ENCODE data around the gene KCP. TPM values are rescaled to one million over a fixed set of nuclear protein-coding genes. Genes with fewer than 3 reads are reported as not detected.

Gene KCP
- total RNA-seq, 1 experiment from 2014 or later: 9.9 TPM

DNA sequence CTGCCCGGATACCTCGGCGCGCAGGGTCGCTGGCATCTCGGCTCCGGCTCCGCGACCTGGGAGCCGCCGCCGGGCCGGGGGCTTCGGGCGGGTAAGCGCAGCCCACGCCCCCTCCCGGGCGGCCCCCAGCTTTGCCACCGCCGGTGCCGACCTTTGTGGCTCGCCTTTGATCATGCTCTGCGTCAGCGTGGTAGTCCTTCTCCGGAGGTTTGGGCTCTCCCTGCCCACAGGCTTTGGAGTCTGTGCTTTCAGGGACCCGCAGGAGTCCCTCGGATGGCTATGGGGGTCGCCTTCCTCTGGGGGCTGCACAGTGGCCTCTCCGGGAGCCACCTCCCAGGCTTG is 40.6 kb downstream of the KCP start:
- no peak overlapping the region; the same call in 1 of the 2 replicates for H3K4me3 ChIP-seq
- no peak for DNase-seq
- no peaks in the 10 kb centered on the region for H3K9me3 ChIP-seq (ENCODE audit: insufficient read depth, low read depth)
- POLR2A ChIA-PET (ENCODE audit: unreplicated experiment): interaction anchor here (0.5 kb wide), 1 partner anchor 1571 kb away, joined by 15 read pairs; the partner anchor contains the start of gene CEP41
- TF ChIP-seq EZH2 (IDR thresholded peaks at IDR 0.05; ENCODE audit: low read depth): no peak
- TF ChIP-seq, protein P1, sequence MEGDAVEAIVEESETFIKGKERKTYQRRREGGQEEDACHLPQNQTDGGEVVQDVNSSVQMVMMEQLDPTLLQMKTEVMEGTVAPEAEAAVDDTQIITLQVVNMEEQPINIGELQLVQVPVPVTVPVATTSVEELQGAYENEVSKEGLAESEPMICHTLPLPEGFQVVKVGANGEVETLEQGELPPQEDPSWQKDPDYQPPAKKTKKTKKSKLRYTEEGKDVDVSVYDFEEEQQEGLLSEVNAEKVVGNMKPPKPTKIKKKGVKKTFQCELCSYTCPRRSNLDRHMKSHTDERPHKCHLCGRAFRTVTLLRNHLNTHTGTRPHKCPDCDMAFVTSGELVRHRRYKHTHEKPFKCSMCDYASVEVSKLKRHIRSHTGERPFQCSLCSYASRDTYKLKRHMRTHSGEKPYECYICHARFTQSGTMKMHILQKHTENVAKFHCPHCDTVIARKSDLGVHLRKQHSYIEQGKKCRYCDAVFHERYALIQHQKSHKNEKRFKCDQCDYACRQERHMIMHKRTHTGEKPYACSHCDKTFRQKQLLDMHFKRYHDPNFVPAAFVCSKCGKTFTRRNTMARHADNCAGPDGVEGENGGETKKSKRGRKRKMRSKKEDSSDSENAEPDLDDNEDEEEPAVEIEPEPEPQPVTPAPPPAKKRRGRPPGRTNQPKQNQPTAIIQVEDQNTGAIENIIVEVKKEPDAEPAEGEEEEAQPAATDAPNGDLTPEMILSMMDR (conservative IDR thresholded peaks at IDR 0.05): no peak
- H4K20me1 ChIP-seq (ENCODE audit: insufficient read depth): no peaks in the 10 kb centered on the region
- no TSS peak for BruUV-seq (replicated peaks)
- intact Hi-C loops (cut with micrococcal nuclease; ENCODE audit: unreplicated experiment): no loop called here
- no peak overlapping the region for H2AFZ ChIP-seq
- CTCF ChIA-PET: no interaction called here
- H3K79me2 ChIP-seq (ENCODE audit: low read depth): peaks cover 1% of the 10 kb centered on the region; the same call in 1 of the 2 replicates
- peak overlapping the region; percentile 93 for H3K4me2 ChIP-seq
- H3K27ac ChIP-seq: no peak overlapping the region
- H3K36me3 ChIP-seq (ENCODE audit: low read depth): no peaks in the 10 kb centered on the region
- H3K27me3 ChIP-seq (ENCODE audit: insufficient read depth, low read depth): no peaks in the 10 kb centered on the region
- no peaks in the 10 kb centered on the region for H3K9me2 ChIP-seq (ENCODE audit: insufficient read depth)
- H3F3A ChIP-seq (ENCODE audit: insufficient read depth, low read depth): peaks cover 34% of the 10 kb centered on the region
- peaks cover 38% of the 10 kb centered on the region for H3K4me1 ChIP-seq (replicated peaks; ENCODE audit: insufficient read depth)

DNA sequence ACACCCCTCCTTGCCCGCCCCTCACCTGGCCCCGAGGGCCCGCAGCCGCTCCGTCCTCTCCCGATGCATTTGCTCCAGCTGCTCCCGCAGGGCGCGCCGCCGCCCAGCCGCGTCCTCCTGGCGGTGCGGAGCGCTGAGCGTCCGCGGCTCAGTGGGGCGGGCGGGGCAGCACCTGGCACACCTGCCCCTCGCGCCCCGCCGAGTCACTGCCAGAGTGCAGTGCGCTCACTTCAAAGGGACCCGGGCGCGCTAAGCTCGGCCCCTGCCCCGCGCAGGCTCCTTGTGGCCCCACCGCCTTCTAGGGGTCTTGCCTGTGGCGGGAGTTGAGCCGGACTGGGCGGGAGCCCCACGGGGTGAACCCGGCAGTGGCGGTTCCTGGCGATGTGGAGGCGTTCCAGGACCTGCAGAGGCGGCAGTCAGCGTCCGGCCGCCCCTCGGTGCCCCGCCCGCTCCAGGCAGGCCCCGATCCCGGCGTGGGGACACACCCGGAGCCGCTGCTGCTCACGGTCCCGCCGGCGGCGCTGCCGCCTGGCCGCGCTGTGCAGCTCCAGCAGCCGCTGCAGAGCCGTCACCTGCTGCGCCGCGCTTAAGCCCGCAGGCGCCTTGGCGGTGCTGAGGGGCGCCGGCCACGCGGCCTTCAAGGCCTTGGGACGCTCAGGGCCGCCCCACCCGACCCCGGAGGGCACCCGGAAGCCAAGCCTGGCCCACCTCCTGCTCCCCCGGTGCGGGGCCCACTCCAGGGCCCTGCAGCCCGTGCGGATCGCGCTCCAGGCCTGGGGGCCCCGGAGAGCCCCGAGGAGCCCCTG is 41.2 kb downstream of the KCP start:
- Histone ChIP-seq H3F3A (ENCODE audit: insufficient read depth, low read depth) (peaks cover 34% of the 10 kb centered on the region), H3K9me2 (ENCODE audit: insufficient read depth) (no peaks in the 10 kb centered on the region), H3K27me3 (ENCODE audit: insufficient read depth, low read depth) (no peaks in the 10 kb centered on the region), H2AFZ (peak overlapping the region; percentile 50; the same call in 1 of the 2 replicates), H3K79me2 (ENCODE audit: low read depth) (peaks cover 5% of the 10 kb centered on the region; the same call in 1 of the 2 replicates), H4K20me1 (ENCODE audit: insufficient read depth) (no peaks in the 10 kb centered on the region), H3K4me1 (replicated peaks; ENCODE audit: insufficient read depth) (peaks cover 38% of the 10 kb centered on the region), H3K9me3 (ENCODE audit: insufficient read depth, low read depth) (no peaks in the 10 kb centered on the region), H3K4me2 (peak overlapping the region; percentile 93), H3K4me3 (peak overlapping the region; percentile 60), H3K27ac (no peak overlapping the region), H3K36me3 (ENCODE audit: low read depth) (no peaks in the 10 kb centered on the region)
- ChIA-PET POLR2A (ENCODE audit: unreplicated experiment) (interaction anchor here (0.6 kb wide), 1 partner anchor 160 kb away, joined by 3 read pairs; no protein-coding TSS in a partner anchor), CTCF (no interaction called here)
- BruUV-seq (replicated peaks): no TSS peak
- peak; percentile 48 to 78 for DNase-seq
- intact Hi-C loops (cut with micrococcal nuclease; ENCODE audit: unreplicated experiment): no loop called here
- TF ChIP-seq, protein P1 (conservative IDR thresholded peaks at IDR 0.05): no peak
- no peak for TF ChIP-seq EZH2 (IDR thresholded peaks at IDR 0.05; ENCODE audit: low read depth)

DNA sequence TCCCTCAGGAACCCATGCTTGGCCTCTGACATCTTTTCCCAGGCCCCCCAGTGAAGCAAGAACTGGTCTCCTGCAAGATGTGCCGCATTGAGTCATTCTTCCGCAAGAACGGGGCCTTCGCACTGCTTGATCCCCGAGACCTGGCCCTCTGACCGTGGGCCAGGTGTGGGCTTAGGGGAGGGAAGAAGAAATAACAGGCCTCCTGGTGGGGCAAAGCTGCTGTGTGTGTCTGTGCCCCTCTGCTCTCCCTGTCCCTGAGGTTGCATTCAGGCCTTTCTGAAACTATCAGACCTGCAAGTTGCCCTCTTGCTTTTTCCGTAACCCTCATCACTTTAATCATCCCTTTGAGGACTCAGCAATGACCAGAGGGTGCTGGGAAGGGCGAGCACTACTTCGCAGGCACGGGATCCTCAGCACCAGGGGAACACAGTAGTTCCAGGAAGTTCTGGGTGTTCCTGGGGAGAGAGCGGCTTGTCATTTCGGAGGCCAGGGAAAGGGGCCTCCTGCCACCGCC is 41.8 kb downstream of the KCP start:
- ChIA-PET POLR2A (ENCODE audit: unreplicated experiment) (no interaction called here), CTCF (no interaction called here)
- Histone ChIP-seq H3F3A (ENCODE audit: insufficient read depth, low read depth) (peaks cover 34% of the 10 kb centered on the region), H3K9me2 (ENCODE audit: insufficient read depth) (no peaks in the 10 kb centered on the region), H4K20me1 (ENCODE audit: insufficient read depth) (peaks cover 4% of the 10 kb centered on the region), H3K27me3 (ENCODE audit: insufficient read depth, low read depth) (no peaks in the 10 kb centered on the region), H3K4me2 (peak overlapping the region; percentile 93), H2AFZ (peak overlapping the region; percentile 50; the same call in 1 of the 2 replicates), H3K27ac (no peak overlapping the region), H3K9me3 (ENCODE audit: insufficient read depth, low read depth) (no peaks in the 10 kb centered on the region), H3K4me3 (peak overlapping the region; percentile 60), H3K36me3 (ENCODE audit: low read depth) (no peaks in the 10 kb centered on the region), H3K79me2 (ENCODE audit: low read depth) (peaks cover 11% of the 10 kb centered on the region), H3K4me1 (replicated peaks; ENCODE audit: insufficient read depth) (peaks cover 44% of the 10 kb centered on the region)
- TF ChIP-seq EZH2 (IDR thresholded peaks at IDR 0.05; ENCODE audit: low read depth): no peak
- TF ChIP-seq, protein P1 (conservative IDR thresholded peaks at IDR 0.05): no peak
- DNase-seq: no peak
- no TSS peak for BruUV-seq (replicated peaks)
- intact Hi-C loops (cut with micrococcal nuclease; ENCODE audit: unreplicated experiment): no loop called here

Measured in PC-9 (cell line).